Measurements from ENCODE around the gene MACROD2.

DNA sequence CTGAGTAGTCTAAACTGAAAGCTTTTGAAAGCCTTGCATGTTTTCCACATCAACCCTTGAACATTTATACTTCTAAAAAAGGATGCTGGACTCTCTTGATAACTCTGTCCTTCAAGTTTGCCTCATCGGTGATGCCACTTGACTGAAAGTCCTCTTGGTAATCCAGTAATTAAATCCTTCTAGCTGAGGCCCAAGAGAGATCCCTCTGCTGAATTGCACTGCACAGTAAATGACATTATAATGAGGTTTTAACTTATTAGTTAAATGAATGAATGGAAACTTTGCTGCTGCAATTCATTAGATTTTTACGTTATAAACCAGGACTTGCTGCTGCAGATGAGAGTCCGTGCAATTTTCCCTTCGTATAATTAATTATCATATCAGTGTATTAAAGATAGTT, 706.0 kb downstream of the MACROD2 start:
- no peak for TF ChIP-seq EZH2 (IDR thresholded peaks at IDR 0.05; ENCODE audit: insufficient read depth, low read length)
- TF ChIP-seq, protein P1, sequence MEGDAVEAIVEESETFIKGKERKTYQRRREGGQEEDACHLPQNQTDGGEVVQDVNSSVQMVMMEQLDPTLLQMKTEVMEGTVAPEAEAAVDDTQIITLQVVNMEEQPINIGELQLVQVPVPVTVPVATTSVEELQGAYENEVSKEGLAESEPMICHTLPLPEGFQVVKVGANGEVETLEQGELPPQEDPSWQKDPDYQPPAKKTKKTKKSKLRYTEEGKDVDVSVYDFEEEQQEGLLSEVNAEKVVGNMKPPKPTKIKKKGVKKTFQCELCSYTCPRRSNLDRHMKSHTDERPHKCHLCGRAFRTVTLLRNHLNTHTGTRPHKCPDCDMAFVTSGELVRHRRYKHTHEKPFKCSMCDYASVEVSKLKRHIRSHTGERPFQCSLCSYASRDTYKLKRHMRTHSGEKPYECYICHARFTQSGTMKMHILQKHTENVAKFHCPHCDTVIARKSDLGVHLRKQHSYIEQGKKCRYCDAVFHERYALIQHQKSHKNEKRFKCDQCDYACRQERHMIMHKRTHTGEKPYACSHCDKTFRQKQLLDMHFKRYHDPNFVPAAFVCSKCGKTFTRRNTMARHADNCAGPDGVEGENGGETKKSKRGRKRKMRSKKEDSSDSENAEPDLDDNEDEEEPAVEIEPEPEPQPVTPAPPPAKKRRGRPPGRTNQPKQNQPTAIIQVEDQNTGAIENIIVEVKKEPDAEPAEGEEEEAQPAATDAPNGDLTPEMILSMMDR (IDR thresholded peaks at IDR 0.05; ENCODE audit: insufficient read depth, low read depth, low read length): no peak
